Right hindlimb (tissue), 1 donor: ENCODE measurements around the gene OR2V2.
"Not testable (repeated sequence)": the region's sequence is repeated elsewhere in the genome, so short reads cannot be mapped to it uniquely, and the experiment has no call there.

ENCODE experiments used
- DNase-seq: peaks from one replicate; pipeline ENCODE4 v3.0.0-alpha.2; 2018

Gene OR2V2

GRCh38 chr5:181118369-181118768 lies 29.0 kb upstream of the OR2V2 start:
- DNase-seq: no peak

GRCh38 chr5:181119105-181119504 lies 28.3 kb upstream of the OR2V2 start:
- no peak for DNase-seq

GRCh38 chr5:181120306-181120705 lies 27.1 kb upstream of the OR2V2 start:
- no peak for DNase-seq

DNA sequence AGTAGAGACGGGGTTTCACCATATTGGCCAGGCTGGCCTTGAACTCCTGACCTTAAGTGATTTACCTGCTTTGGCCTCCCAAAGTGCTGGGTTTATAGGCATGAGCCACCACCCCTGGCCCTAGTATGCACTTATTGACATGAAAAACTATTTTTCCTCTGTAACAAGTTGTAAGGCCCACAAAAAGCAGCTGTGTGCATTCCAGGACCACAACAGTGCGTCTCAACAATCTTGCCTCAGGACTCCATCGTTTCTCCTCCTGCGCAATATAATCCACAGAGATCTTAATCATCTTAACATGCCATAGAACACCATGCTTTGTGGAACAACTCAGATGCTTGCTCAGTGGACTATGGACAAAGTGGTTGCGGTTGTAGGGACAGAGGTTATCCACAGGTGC lies 26.6 kb upstream of the OR2V2 start:
- no peak for DNase-seq

GRCh38 chr5:181121675-181122561 lies 25.5 kb upstream of the OR2V2 start:
- DNase-seq: no peak

- no peak for DNase-seq
Measured at GRCh38 chr5:181124526-181124925, 22.9 kb upstream of the OR2V2 start.

DNA sequence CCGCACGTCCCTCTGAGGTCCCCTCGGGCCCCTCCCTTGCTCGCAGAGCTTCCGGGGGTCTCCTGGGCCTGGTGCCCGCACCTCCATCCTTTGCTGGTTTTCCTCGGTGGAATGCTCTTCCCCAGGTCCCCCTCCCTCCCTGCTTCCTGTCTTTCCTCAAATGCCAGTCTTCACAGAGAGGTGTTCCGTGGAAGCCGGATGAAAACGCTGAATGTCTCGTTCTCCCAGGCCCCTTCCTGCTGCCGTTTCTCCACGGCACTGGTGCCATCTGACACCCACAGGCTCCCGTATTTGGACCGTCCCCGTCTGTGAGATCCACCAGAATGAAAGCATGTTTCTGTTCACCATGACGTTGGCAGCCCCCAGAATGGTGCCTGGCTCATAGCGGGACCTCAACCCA lies 20.5 kb upstream of the OR2V2 start:
- peak; percentile 5 for DNase-seq

- DNase-seq: no peak
Measured at GRCh38 chr5:181127456-181127855, 19.9 kb upstream of the OR2V2 start.

GRCh38 chr5:181127907-181128626 lies 19.3 kb upstream of the OR2V2 start:
- DNase-seq: peak; percentile 12

DNA sequence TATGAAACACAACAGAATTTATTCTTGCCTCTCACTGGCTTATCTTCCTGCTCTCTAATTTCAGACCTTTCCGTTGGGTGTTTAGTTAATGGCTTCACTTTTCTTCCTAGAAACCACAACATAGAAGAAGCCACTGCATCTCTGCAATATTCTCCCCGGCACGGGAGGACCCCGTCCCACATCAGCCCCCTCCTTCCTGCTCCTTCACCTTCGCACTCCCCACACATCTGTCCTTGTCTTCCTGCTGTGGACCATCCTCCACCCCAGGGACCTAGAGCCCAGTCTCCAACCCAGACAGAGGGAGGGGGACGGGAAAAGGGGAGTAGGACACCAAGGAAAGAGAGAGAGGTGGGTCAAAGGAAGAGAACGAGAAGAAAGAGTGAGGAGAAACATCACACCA lies 17.8 kb upstream of the OR2V2 start:
- peak; percentile 1 for DNase-seq

GRCh38 chr5:181130081-181130480 lies 17.3 kb upstream of the OR2V2 start:
- DNase-seq: not testable (repeated sequence)

GRCh38 chr5:181130832-181131496 lies 16.4 kb upstream of the OR2V2 start, which contains the start of gene OR2V1:
Gene OR2V1 (minus strand): TSS chr5:181131169. CDS start chr5:181125304, 5,865 bp downstream.
- DNase-seq: peak; percentile 15

- DNase-seq: peak; percentile 1
Measured at GRCh38 chr5:181131514-181131913, 15.9 kb upstream of the OR2V2 start.

DNA sequence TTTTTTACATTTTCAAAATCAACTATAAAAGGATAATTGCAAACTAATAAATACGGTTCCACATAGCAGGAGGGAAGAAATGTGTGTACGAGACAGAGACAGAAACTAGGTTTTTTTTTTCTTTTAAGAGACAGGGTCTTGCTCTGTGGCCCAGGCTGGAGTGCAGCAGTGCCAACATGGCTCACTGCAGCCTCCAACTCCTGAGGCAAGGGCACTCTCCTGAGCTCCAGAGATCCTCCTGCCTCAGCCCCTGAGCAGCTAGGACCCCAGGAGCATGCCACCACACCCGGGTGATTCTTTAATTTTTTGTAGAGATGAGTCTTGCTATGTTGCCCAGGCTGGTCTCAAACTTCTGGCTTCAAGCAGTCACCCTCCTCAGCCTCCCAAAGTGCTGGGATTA lies 14.3 kb upstream of the OR2V2 start:
- DNase-seq: peak; percentile 1

GRCh38 chr5:181133610-181134231 lies 13.7 kb upstream of the OR2V2 start:
- DNase-seq: peak; percentile 22

DNA sequence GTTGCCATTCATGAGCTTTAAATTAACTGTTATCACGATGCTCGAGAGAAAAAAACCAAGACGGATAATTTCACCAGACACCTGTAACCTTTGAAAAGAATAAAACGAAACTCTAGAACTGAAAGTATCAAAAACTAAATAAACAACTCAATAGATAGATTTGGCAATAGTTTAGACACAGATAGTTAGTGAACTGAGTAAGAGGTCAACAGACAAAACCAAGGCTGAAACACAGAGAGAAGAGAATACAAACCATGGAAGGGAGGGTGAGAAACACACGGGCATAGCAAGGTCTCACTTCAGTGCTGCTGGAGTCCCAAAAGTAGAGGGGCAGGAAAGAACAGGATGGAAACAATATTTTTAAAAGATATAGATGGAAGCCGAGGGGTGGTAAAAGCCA lies 13.1 kb upstream of the OR2V2 start:
- DNase-seq: no peak

- no peak for DNase-seq
Measured at GRCh38 chr5:181136361-181136955, 10.9 kb upstream of the OR2V2 start.

DNA sequence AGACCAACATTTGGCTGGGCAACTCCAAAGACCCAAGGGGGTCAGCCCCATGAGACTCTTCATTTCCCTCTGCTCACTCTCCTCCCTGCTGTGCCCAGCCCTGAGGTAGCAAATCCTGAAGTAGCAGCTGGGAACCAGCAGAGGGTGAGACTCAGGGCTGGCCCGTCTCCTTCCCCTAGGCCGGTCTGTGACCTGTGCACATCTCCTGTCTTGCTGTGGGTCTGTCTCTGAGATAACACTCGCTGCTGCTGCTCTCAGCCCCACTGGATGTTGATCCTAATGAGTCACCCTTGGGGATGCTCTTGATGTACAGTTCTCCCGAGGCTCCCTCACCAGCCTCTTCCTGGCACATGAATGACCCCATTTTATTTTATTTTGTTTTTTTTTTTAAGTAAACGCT lies 9.1 kb upstream of the OR2V2 start:
- no peak for DNase-seq

DNA sequence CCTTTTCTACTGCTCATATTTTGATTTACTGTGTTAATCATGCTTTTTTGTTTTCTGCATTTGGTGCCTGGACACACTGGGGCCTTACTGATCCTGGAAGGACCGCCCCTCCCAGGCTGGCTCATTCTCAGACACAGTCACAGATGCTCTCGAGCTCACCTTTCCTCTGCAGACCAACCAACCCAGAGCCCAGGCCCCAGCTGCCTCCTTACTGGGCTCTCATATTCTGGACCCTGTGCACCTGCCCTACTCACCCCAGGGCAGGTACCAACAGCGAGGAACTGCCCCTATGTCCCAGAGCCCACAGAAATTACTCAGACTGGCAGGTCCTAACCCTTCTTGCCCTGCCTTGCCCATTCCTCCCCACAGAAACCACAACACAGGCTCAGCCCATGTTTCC lies 6.6 kb upstream of the OR2V2 start:
- DNase-seq: no peak

DNA sequence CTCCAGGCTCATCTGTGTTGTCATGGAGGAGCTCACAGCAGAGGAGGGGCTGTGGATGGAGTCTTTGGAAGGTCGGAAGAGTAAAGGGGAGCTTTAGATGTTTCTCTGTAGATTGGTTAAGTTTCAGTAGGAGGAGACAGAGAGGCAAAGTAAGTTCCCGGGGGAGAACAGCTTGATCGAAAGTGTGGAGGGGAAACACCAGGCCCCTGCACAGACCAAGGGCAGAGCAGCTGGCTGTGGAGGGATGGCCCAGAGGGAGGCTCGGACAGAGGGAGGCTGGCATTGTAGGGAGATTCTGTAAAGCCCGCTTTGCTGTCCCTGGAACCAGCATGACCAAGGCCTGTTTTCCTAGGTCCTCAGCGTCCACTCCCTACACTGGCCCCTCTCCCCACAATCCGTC lies 5.3 kb upstream of the OR2V2 start:
- DNase-seq: peak; percentile 0

DNA sequence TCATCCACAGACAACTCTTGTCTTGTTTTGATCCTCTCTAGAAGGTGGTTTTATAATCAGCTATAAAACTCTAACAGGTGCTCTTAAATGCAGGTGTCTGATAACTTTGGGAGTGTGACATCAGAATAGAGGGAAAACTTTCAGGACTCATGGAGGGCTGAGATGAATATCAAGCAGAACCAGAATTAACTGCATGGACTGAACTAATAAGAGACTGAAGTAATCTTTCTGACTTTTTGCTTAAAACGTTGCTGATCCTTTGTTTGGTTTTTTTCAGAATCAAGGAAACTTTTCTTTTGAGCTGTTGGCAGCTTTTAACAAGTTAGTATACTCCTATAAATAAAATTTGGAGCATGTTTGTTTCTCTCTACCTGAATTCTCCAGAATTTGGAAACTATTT lies 2.3 kb upstream of the OR2V2 start:
- no peak for DNase-seq

DNA sequence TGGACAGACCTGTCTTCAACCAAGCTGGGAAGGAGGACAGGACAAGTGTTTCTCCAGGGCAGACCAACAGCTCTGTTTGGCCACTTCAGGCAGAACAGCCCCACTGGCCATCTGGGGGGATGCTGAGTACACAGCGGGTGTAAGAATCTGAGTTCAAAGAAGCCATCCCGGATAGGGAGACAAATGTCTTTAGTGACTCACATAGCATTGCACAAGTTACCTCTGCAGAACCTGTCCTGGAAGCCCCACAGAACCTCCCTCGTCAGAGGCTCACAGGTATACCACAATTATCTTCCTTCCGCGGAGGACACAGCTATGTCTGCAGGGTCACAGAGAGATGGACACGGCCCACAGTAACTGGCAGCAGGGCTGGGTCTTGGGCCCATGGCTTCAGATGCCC lies 2.0 kb downstream of the OR2V2 start:
- no peak for DNase-seq
